ENCODE data around the gene IDH3A. TPM values are rescaled to one million over a fixed set of nuclear protein-coding genes. Genes with fewer than 3 reads are reported as not detected.

IDH3A gene
- total and polyA plus RNA-seq, 9 of the 15 experiments (the other 6 are each of a cell fraction or from before 2014, with no cell fraction given) = 37.4 to 249 (median 107) TPM

DNA sequence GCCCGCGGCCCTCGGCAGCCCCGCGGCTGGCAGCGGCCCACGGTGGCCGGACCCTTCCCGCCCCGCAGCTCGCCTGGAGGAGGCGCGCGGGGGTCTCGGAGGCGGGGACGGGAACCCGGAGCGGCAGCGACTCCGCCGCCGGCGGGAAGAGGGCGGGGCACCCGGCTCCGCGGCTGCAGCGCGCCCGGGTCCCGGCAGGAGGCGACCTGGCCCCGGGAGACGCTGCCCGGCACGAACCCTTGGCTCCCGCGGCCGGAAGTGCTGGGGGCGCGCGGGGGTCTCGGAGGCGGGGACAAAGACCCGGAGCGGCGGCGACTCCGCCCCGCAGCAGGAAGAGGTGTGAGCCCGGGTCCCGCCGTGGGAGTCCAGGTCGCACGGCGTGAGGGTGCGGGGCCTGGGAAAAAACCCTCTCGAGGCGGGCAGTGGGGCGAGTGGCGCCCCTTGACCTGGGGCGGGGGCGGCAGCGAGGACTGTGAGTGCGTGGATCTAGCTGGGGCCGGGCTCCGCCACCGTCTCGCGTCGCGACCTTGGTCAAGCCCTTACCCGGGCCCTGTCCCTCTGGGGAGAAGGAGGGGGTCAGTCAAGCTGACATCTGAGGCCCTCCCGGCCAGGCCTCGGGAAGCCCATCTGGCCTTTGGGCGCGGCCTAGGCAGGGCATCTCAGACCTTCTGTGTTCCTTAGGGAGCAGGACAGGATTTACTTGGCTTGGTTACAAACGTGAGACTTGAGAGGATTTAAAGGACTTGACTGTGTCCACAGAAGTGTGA, 17.7 kb upstream of the IDH3A start, which contains the start of gene CIB2 (continued):
- TF ChIP-seq, protein P1, sequence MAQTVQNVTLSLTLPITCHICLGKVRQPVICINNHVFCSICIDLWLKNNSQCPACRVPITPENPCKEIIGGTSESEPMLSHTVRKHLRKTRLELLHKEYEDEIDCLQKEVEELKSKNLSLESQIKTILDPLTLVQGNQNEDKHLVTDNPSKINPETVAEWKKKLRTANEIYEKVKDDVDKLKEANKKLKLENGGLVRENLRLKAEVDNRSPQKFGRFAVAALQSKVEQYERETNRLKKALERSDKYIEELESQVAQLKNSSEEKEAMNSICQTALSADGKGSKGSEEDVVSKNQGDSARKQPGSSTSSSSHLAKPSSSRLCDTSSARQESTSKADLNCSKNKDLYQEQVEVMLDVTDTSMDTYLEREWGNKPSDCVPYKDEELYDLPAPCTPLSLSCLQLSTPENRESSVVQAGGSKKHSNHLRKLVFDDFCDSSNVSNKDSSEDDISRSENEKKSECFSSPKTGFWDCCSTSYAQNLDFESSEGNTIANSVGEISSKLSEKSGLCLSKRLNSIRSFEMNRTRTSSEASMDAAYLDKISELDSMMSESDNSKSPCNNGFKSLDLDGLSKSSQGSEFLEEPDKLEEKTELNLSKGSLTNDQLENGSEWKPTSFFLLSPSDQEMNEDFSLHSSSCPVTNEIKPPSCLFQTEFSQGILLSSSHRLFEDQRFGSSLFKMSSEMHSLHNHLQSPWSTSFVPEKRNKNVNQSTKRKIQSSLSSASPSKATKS (CRISPR knock-in tag; IDR thresholded peaks at IDR 0.05) = no peak
- TF ChIP-seq, protein P2, sequence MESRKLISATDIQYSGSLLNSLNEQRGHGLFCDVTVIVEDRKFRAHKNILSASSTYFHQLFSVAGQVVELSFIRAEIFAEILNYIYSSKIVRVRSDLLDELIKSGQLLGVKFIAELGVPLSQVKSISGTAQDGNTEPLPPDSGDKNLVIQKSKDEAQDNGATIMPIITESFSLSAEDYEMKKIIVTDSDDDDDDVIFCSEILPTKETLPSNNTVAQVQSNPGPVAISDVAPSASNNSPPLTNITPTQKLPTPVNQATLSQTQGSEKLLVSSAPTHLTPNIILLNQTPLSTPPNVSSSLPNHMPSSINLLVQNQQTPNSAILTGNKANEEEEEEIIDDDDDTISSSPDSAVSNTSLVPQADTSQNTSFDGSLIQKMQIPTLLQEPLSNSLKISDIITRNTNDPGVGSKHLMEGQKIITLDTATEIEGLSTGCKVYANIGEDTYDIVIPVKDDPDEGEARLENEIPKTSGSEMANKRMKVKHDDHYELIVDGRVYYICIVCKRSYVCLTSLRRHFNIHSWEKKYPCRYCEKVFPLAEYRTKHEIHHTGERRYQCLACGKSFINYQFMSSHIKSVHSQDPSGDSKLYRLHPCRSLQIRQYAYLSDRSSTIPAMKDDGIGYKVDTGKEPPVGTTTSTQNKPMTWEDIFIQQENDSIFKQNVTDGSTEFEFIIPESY (CRISPR knock-in tag; IDR thresholded peaks at IDR 0.05) = no peak
- no peak for TF ChIP-seq ZKSCAN1 (IDR thresholded peaks at IDR 0.05; ENCODE audit: low read depth, low read length)
- no peak for TF ChIP-seq SNIP1 (IDR thresholded peaks at IDR 0.05; ENCODE audit: low read depth)
- TF ChIP-seq, protein P3, sequence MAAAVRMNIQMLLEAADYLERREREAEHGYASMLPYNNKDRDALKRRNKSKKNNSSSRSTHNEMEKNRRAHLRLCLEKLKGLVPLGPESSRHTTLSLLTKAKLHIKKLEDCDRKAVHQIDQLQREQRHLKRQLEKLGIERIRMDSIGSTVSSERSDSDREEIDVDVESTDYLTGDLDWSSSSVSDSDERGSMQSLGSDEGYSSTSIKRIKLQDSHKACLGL (CRISPR knock-in tag; IDR thresholded peaks at IDR 0.05; ENCODE audit: borderline replicate concordance, poor library complexity, severe bottlenecking) = no peak
- TF ChIP-seq, protein P4, sequence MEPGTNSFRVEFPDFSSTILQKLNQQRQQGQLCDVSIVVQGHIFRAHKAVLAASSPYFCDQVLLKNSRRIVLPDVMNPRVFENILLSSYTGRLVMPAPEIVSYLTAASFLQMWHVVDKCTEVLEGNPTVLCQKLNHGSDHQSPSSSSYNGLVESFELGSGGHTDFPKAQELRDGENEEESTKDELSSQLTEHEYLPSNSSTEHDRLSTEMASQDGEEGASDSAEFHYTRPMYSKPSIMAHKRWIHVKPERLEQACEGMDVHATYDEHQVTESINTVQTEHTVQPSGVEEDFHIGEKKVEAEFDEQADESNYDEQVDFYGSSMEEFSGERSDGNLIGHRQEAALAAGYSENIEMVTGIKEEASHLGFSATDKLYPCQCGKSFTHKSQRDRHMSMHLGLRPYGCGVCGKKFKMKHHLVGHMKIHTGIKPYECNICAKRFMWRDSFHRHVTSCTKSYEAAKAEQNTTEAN (CRISPR knock-in tag; IDR thresholded peaks at IDR 0.05) = no peak
- TF ChIP-seq, protein P5, sequence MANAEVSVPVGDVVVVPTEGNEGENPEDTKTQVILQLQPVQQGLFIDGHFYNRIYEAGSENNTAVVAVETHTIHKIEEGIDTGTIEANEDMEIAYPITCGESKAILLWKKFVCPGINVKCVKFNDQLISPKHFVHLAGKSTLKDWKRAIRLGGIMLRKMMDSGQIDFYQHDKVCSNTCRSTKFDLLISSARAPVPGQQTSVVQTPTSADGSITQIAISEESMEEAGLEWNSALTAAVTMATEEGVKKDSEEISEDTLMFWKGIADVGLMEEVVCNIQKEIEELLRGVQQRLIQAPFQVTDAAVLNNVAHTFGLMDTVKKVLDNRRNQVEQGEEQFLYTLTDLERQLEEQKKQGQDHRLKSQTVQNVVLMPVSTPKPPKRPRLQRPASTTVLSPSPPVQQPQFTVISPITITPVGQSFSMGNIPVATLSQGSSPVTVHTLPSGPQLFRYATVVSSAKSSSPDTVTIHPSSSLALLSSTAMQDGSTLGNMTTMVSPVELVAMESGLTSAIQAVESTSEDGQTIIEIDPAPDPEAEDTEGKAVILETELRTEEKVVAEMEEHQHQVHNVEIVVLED (CRISPR knock-in tag; IDR thresholded peaks at IDR 0.05) = no peak
- TF ChIP-seq SPI1 (IDR thresholded peaks at IDR 0.05; ENCODE audit: borderline replicate concordance, low read depth, low read length) = no peak
- TF ChIP-seq CBX2 (IDR thresholded peaks at IDR 0.05; ENCODE audit: insufficient read depth, low read length, poor library complexity, severe bottlenecking) = no peak
- TF ChIP-seq, protein P6, sequence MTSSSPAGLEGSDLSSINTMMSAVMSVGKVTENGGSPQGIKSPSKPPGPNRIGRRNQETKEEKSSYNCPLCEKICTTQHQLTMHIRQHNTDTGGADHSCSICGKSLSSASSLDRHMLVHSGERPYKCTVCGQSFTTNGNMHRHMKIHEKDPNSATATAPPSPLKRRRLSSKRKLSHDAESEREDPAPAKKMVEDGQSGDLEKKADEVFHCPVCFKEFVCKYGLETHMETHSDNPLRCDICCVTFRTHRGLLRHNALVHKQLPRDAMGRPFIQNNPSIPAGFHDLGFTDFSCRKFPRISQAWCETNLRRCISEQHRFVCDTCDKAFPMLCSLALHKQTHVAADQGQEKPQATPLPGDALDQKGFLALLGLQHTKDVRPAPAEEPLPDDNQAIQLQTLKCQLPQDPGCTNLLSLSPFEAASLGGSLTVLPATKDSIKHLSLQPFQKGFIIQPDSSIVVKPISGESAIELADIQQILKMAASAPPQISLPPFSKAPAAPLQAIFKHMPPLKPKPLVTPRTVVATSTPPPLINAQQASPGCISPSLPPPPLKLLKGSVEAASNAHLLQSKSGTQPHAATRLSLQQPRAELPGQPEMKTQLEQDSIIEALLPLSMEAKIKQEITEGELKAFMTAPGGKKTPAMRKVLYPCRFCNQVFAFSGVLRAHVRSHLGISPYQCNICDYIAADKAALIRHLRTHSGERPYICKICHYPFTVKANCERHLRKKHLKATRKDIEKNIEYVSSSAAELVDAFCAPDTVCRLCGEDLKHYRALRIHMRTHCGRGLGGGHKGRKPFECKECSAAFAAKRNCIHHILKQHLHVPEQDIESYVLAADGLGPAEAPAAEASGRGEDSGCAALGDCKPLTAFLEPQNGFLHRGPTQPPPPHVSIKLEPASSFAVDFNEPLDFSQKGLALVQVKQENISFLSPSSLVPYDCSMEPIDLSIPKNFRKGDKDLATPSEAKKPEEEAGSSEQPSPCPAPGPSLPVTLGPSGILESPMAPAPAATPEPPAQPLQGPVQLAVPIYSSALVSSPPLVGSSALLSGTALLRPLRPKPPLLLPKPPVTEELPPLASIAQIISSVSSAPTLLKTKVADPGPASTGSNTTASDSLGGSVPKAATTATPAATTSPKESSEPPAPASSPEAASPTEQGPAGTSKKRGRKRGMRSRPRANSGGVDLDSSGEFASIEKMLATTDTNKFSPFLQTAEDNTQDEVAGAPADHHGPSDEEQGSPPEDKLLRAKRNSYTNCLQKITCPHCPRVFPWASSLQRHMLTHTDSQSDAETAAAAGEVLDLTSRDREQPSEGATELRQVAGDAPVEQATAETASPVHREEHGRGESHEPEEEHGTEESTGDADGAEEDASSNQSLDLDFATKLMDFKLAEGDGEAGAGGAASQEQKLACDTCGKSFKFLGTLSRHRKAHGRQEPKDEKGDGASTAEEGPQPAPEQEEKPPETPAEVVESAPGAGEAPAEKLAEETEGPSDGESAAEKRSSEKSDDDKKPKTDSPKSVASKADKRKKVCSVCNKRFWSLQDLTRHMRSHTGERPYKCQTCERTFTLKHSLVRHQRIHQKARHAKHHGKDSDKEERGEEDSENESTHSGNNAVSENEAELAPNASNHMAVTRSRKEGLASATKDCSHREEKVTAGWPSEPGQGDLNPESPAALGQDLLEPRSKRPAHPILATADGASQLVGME (CRISPR knock-in tag; IDR thresholded peaks at IDR 0.05) = no peak
- TF ChIP-seq LEF1 (IDR thresholded peaks at IDR 0.05) = no peak
